Spleen (tissue), 11 donors: ENCODE results near the gene RALY. TPM values are rescaled to one million over a fixed set of nuclear protein-coding genes. Genes with fewer than 3 reads are reported as not detected.

Experiments used
- DNase-seq: peaks from one replicate; pipeline ENCODE4 v3.0.0-alpha.2; 2020
- H3K27ac ChIP-seq, 8 donors: fragments of 200-600 bp; sonication (generic) in 7 of 8; 1 replicate in 4 of 8; 2 replicates in 4 of 8; pipeline versions ENCODE4 v1.5.0 to v1.8.0; 2016 to 2021; ENCODE audit warnings: inconsistent platforms in 4 of 8, mild to moderate bottlenecking in 4 of 8, moderate library complexity in 1 of 8
- H3K27me3 ChIP-seq, 7 donors: fragments of 200-600 bp; sonication (generic) in 6 of 7; replicated peaks in 1 of 7; 1 replicate in 4 of 7; 2 replicates in 3 of 7; pipeline versions ENCODE4 v1.5.0 to v1.8.0; 2016 to 2021; ENCODE audit warnings: inconsistent platforms in 3 of 7, mild to moderate bottlenecking in 1 of 7
- H3K36me3 ChIP-seq, 6 donors: fragments of 200-600 bp; sonication (generic) in 5 of 6; 1 replicate in 4 of 6; 2 replicates in 2 of 6; pipeline versions ENCODE4 v1.5.0 to v1.8.0; 2016 to 2021; ENCODE audit warnings: inconsistent platforms in 2 of 6
- H3K4me1 ChIP-seq, 6 donors: fragments of 200-600 bp; sonication (generic) in 5 of 6; 1 replicate in 3 of 6; 2 replicates in 3 of 6; pipeline versions ENCODE4 v1.5.0 to v1.8.0; 2016 to 2021; ENCODE audit warnings: inconsistent platforms in 3 of 6
- H3K4me3 ChIP-seq, 8 donors: fragments of 200-600 bp; sonication (generic) in 7 of 8; 1 replicate in 4 of 8; 2 replicates in 4 of 8; pipeline versions ENCODE4 v1.5.0 to v1.8.0; 2016 to 2021; ENCODE audit warnings: inconsistent platforms in 4 of 8, mild to moderate bottlenecking in 4 of 8, moderate library complexity in 2 of 8
- H3K9me3 ChIP-seq, 8 donors: fragments of 200-600 bp; sonication (generic) in 7 of 8; 1 replicate in 4 of 8; 2 replicates in 4 of 8; pipeline versions ENCODE4 v1.5.0 to v1.8.0; 2016 to 2021; ENCODE audit warnings: inconsistent platforms in 4 of 8
- POLR2A ChIP-seq, 3 donors: fragments of 450-650 bp; IDR thresholded peaks; one replicate each; pipeline ENCODE4 v1.5.1; 2017; ENCODE audit warnings: antibody characterized with exemption in 3 of 3, mild to moderate bottlenecking in 1 of 3
- POLR2AphosphoS5 ChIP-seq, 3 donors: sonication (generic); formaldehyde crosslinking; IDR thresholded peaks; one replicate each; pipeline ENCODE4 v1.5.1; 2017; ENCODE audit warnings: antibody characterized with exemption in 3 of 3
- WGBS, 5 donors: extraction: QIAGEN DNeasy Blood & Tissue Kit in 3 of 5; methylation state at CpG; one replicate each; pipeline versions ENCODE4 v1.1.5 to v1.1.7; 2013 to 2018; 5-methylcytosine and 5-hydroxymethylcytosine counted together
- intact Hi-C: fragments of 100-400 bp; cut with DNase I; formaldehyde crosslinking; loops from one replicate; pipeline ENCODE4 v1.15.0; 2023; ENCODE audit warnings: low total_unique reads
- polyA plus RNA-seq, 3 donors: library from polyadenylated mRNA; stranded (reverse); fragments of 200-250 nt; gene quantifications; one replicate each; pipeline ENCODE4 v1.2.1, GENCODE V29; 2013
- total RNA-seq, 7 donors: library from RNA; depleted of rRNA in 3 of 7; stranded (reverse); fragments of >200 nt in 3 of 7; fragmentation: NEBNext Ultra II Directional in 4 of 7; extraction: Animal tissue kit (Norgen Biotek cat#: 25700) in 4 of 7; gene quantifications; one replicate each; pipeline versions ENCODE4 v1.1.0 to v1.2.1, GENCODE V29; 2016 to 2021
- TF ChIP-seq, protein P1 (sequence below), 11 experiments: fragments of 200-600 bp in 7 of 11; fragments of 450-650 bp in 4 of 11; sonication (generic) in 4 of 11; IDR thresholded peaks in 8 of 11; conservative IDR thresholded peaks in 3 of 11; 1 replicate in 7 of 11; 2 replicates in 4 of 11; pipeline versions ENCODE4 v1.4.0 to v1.8.0; 2016 to 2021; ENCODE audit warnings: antibody characterized with exemption in 11 of 11, inconsistent platforms in 4 of 11, mild to moderate bottlenecking in 1 of 11
- donor health status: healthy with polysubstance abuse.
- donor health status: DM: no; HTN: no; CAD: no; lungs with moderate emphysema.
- donor health status: DM: no; HTN: no; CAD: no.
- donor health status: Bipolar disorder and iron deficiency.
- donor health status: healthy.
- donor health status: DM: no; HTN: no; CAD: no.
- donor health status: DM: yes; HTN: yes; CAD: no.

RALY gene
- total and polyA plus RNA-seq, 10 donors: 72.9 to 133 (median 99.7) TPM

DNA sequence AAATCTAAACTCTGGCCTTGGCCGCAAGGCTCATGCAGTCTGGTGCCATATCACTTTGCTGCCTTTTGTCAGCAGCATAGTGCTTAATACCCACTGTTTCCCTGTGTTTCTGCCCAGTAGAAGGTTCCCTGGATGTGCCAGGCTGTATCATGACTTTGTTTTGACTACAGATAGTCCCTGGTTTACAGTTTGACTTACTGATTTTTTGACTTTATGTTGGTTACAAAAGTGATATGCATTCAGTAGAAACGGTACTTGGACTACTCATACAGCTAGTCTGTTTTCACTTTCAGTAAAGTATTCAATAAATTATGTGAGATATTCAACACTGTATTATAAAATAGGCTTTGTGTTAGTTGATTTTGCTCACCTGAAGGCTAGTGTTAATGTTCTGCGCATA, 19.0 kb downstream of the RALY start:
- H3K27ac ChIP-seq: no peak overlapping the region
- no peak overlapping the region for H3K4me3 ChIP-seq
- peaks cover 0 to 5% (median 0%) of the 10 kb centered on the region in 6 donors for H3K36me3 ChIP-seq
- H3K9me3 ChIP-seq: no peaks in the 10 kb centered on the region
- WGBS, 5 donors: 78 to 86% (median 80%) methylated on average over 3 of the region's 3 CpGs
- no peaks in the 10 kb centered on the region for H3K27me3 ChIP-seq
- DNase-seq: no peak
- intact Hi-C loops: no loop called here
- TF ChIP-seq POLR2AphosphoS5 (IDR thresholded peaks at IDR 0.05) (no peak), POLR2A (IDR thresholded peaks at IDR 0.05) (no peak)
- TF ChIP-seq, protein P1, sequence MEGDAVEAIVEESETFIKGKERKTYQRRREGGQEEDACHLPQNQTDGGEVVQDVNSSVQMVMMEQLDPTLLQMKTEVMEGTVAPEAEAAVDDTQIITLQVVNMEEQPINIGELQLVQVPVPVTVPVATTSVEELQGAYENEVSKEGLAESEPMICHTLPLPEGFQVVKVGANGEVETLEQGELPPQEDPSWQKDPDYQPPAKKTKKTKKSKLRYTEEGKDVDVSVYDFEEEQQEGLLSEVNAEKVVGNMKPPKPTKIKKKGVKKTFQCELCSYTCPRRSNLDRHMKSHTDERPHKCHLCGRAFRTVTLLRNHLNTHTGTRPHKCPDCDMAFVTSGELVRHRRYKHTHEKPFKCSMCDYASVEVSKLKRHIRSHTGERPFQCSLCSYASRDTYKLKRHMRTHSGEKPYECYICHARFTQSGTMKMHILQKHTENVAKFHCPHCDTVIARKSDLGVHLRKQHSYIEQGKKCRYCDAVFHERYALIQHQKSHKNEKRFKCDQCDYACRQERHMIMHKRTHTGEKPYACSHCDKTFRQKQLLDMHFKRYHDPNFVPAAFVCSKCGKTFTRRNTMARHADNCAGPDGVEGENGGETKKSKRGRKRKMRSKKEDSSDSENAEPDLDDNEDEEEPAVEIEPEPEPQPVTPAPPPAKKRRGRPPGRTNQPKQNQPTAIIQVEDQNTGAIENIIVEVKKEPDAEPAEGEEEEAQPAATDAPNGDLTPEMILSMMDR (IDR thresholded peaks at IDR 0.05 in 8 of 11, conservative IDR thresholded peaks at IDR 0.05 in 3 of 11): no peak
- H3K4me1 ChIP-seq: peaks cover 30 to 100% (median 89%) of the 10 kb centered on the region in 6 donors

GRCh38 chr20:34013554-34013953, 19.8 kb downstream of the RALY start:
- intact Hi-C loops: no loop called here
- no peak for DNase-seq
- TF ChIP-seq POLR2A (IDR thresholded peaks at IDR 0.05) (no peak), POLR2AphosphoS5 (IDR thresholded peaks at IDR 0.05) (no peak)
- TF ChIP-seq, protein P1 (IDR thresholded peaks at IDR 0.05 in 8 of 11, conservative IDR thresholded peaks at IDR 0.05 in 3 of 11): no peak
- Histone ChIP-seq H3K27me3 (no peaks in the 10 kb centered on the region), H3K9me3 (no peaks in the 10 kb centered on the region), H3K27ac (no peak overlapping the region), H3K4me3 (no peak overlapping the region), H3K4me1 (peaks cover 27 to 100% (median 84%) of the 10 kb centered on the region in 6 donors), H3K36me3 (peaks cover 0 to 8% (median 0%) of the 10 kb centered on the region in 6 donors)
- 84 to 92% (median 88%) methylated on average over 2 of the region's 2 CpGs for WGBS, 5 donors

DNA sequence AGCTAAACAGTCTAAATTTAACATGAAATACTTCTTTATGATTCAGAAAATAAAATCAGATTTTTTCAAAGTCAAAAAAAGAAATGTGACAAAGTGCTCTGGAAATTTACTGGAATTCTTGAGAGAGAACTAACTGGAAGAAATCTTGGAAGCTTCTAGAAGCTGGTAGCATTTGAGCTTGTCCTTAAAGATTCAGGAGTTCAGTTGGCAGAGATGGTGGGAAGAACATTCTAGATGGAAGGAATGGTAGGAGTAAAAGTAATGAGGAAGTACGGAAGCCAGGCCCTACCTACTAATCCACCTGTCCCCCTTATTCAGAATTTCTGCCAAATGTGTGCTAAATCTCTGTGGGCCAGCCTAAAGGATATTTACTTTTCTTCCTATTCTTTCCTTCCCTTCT, 21.2 kb downstream of the RALY start:
- H3K27me3 ChIP-seq: no peaks in the 10 kb centered on the region
- intact Hi-C loops: no loop called here
- H3K27ac ChIP-seq: no peak overlapping the region
- DNase-seq: no peak
- TF ChIP-seq POLR2AphosphoS5 (IDR thresholded peaks at IDR 0.05): no peak
- TF ChIP-seq, protein P1 (IDR thresholded peaks at IDR 0.05 in 8 of 11, conservative IDR thresholded peaks at IDR 0.05 in 3 of 11): no peak
- TF ChIP-seq POLR2A (IDR thresholded peaks at IDR 0.05): no peak
- H3K9me3 ChIP-seq: no peaks in the 10 kb centered on the region
- H3K4me3 ChIP-seq: no peak overlapping the region
- H3K4me1 ChIP-seq: peaks cover 22 to 99% (median 78%) of the 10 kb centered on the region in 6 donors
- peaks cover 0 to 15% (median 0%) of the 10 kb centered on the region in 6 donors for H3K36me3 ChIP-seq
- WGBS, 5 donors: 89 to 100% (median 91%) methylated on average over 1 of the region's 1 CpG

DNA sequence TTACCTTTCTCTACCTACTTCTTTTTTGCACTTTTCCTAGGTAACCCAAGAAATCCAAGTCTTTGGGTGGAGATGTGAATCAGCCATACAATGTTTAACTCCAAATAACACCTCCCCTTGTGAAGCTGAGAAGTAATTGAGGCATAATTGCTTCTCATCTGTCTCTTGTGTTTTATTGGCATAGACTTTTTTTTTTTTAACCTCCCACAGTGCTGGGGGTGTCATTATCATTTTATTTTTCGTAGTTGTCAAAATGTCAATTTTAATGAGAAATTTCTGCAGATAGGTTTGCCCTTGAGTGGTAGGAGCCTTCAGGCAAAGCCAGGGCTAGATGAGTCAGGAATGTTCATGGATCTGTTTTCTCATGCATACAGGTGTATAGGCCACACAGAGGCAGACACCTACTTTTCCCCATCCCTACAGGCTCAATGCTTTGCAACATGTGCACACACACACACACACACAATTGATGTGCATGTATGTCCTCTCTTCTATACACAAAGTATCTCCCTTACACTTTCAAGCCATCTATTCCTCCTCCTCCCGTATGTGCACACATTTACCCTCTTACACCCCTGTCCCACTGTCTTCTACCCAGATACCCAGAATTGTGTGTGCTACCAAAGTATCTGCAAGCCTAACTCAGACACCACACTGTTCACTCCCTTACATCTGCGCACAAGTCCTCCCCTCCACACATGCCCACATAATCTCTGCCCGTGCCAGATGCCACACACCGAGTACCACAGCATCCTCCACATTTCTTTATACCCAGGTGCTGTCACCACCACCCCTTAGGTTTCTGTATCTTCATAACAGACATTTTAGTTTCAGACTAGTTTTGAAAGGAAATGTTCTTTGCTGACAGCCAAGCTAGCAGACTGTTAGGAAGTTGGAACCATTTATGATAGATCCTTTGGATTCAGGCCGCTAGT, 22.0 kb downstream of the RALY start:
- peaks cover 18 to 99% (median 78%) of the 10 kb centered on the region in 6 donors for H3K4me1 ChIP-seq
- DNase-seq: no peak
- H3K27ac ChIP-seq: no peak overlapping the region

More for the DNA sequence above, 22.0 kb downstream of the RALY start:
- no peak overlapping the region for H3K4me3 ChIP-seq
- peaks cover 0 to 15% (median 0%) of the 10 kb centered on the region in 6 donors for H3K36me3 ChIP-seq
- intact Hi-C loops: no loop called here
- WGBS, 5 donors: 80 to 86% (median 85%) methylated on average over 6 of the region's 6 CpGs
- H3K9me3 ChIP-seq: no peaks in the 10 kb centered on the region
- TF ChIP-seq POLR2A (IDR thresholded peaks at IDR 0.05) (no peak), POLR2AphosphoS5 (IDR thresholded peaks at IDR 0.05) (no peak)
- TF ChIP-seq, protein P1 (IDR thresholded peaks at IDR 0.05 in 8 of 11, conservative IDR thresholded peaks at IDR 0.05 in 3 of 11): no peak
- H3K27me3 ChIP-seq: no peaks in the 10 kb centered on the region
